HepG2 (cell line): ENCODE results near the gene SLC35A3. TPM values are rescaled to one million over a fixed set of nuclear protein-coding genes. Genes with fewer than 3 reads are reported as not detected.

Experiments used
- ADNP ChIP-seq: sonication (generic); formaldehyde crosslinking; IDR thresholded peaks from 2 replicates; pipeline ENCODE4 v1.4.0; 2020; ENCODE audit warnings: missing genetic modification reagents
- AGO2 ChIP-seq: fragments of 200-400 bp; formaldehyde crosslinking; optimal IDR thresholded peaks from 2 replicates; pipeline ENCODE3; 2017; ENCODE audit warnings: mild to moderate bottlenecking, low read depth, low read length, moderate library complexity
- ATF1 ChIP-seq: IDR thresholded peaks from 2 replicates; pipeline ENCODE4 v1.6.1; 2016; ENCODE audit warnings: mild to moderate bottlenecking, control low read depth
- GTF3A ChIP-seq: sonication (generic); formaldehyde crosslinking; conservative IDR thresholded peaks from 2 replicates; pipeline ENCODE4 v1.4.0; 2020; ENCODE audit warnings: mild to moderate bottlenecking, missing genetic modification reagents
- NFE2L2 ChIP-seq: fragments of 150-350 bp; IDR thresholded peaks from 2 replicates; pipeline ENCODE4 v1.6.1; 2014; ENCODE audit warnings: low read length
- NR3C1 ChIP-seq: sonication (generic); formaldehyde crosslinking; IDR thresholded peaks from 2 replicates; pipeline ENCODE4 v1.4.0; 2020; ENCODE audit warnings: missing genetic modification reagents
- PBX2 ChIP-seq: IDR thresholded peaks from 2 replicates; pipeline ENCODE4 v1.6.1; 2016; ENCODE audit warnings: control low read depth
- RCOR2 ChIP-seq: IDR thresholded peaks from 2 replicates; pipeline ENCODE4 v1.6.1; 2016; ENCODE audit warnings: missing biosample characterization, missing genetic modification reagents
- SALL2 ChIP-seq: sonication (generic); formaldehyde crosslinking; IDR thresholded peaks from 2 replicates; pipeline ENCODE4 v1.8.1; 2023; ENCODE audit warnings: mild to moderate bottlenecking, missing genetic modification reagents, inconsistent platforms
- STAT5B ChIP-seq: sonication (generic); formaldehyde crosslinking; IDR thresholded peaks from 2 replicates; pipeline ENCODE4 v1.4.0; 2020; ENCODE audit warnings: missing genetic modification reagents
- ZBTB7A ChIP-seq: sonication (generic); formaldehyde crosslinking; IDR thresholded peaks from 2 replicates; pipeline ENCODE4 v1.8.0; 2022; ENCODE audit warnings: mild to moderate bottlenecking, missing genetic modification reagents
- ZMYM2 ChIP-seq: sonication (generic); formaldehyde crosslinking; IDR thresholded peaks from 2 replicates; pipeline ENCODE4 v1.8.0; 2022; ENCODE audit warnings: mild to moderate bottlenecking, missing genetic modification reagents
- ZNF232 ChIP-seq: sonication (generic); formaldehyde crosslinking; IDR thresholded peaks from 2 replicates; pipeline ENCODE4 v1.4.0; 2020; ENCODE audit warnings: missing genetic modification reagents, borderline replicate concordance
- ZNF644 ChIP-seq: IDR thresholded peaks from 2 replicates; pipeline ENCODE4 v1.6.1; 2016; ENCODE audit warnings: low read depth
- ZNF83 ChIP-seq: sonication (generic); formaldehyde crosslinking; IDR thresholded peaks from 2 replicates; pipeline ENCODE4 v1.4.0; 2020; ENCODE audit warnings: missing genetic modification reagents, mild to moderate bottlenecking, borderline replicate concordance
- ZSCAN21 ChIP-seq: sonication (generic); formaldehyde crosslinking; IDR thresholded peaks from 2 replicates; pipeline ENCODE4 v1.8.0; 2022; ENCODE audit warnings: mild to moderate bottlenecking, missing genetic modification reagents, moderate library complexity, borderline replicate concordance
- polyA plus RNA-seq, 8 experiments: library from polyadenylated mRNA; depleted of rRNA in 3 of 8; stranded (reverse) in 7 of 8; unstranded in 1 of 8; fragments of >200 nt; fragmentation: Illumina TruSeq in 4 of 8; extraction: Trizol in 4 of 8; gene quantifications; 2 replicates each; pipeline versions ENCODE4 v1.2.1 to v1.2.3, GENCODE V29; 2011 to 2016; ENCODE audit warnings: low read depth in 4 of 8, missing spikeins in 1 of 8, mixed read lengths in 1 of 8; ENCODE audit not compliant: insufficient read depth in 1 of 8
- total RNA-seq, 5 experiments: library from RNA; depleted of rRNA; stranded (reverse); fragments of >200 nt; fragmentation: Illumina TruSeq; extraction: Trizol; gene quantifications; 2 replicates each; pipeline ENCODE4 v1.2.3, GENCODE V29; 2016; ENCODE audit warnings: low read depth in 1 of 5
- TF ChIP-seq, protein P1 (sequence below): sonication (generic); formaldehyde crosslinking; IDR thresholded peaks from 2 replicates; pipeline ENCODE4 v1.8.1; 2023; ENCODE audit warnings: mild to moderate bottlenecking, missing genetic modification reagents
- TF ChIP-seq, protein P2 (sequence below): fragments of 450-650 bp; IDR thresholded peaks from 2 replicates; pipeline ENCODE4 v1.6.1; 2017
- TF ChIP-seq, protein P3 (sequence below): sonication (generic); formaldehyde crosslinking; IDR thresholded peaks from 2 replicates; pipeline ENCODE4 v1.9.0; 2022; ENCODE audit warnings: low read depth, missing genetic modification reagents
- TF ChIP-seq, protein P4 (sequence below): sonication (generic); formaldehyde crosslinking; IDR thresholded peaks from 2 replicates; pipeline ENCODE4 v1.4.0; 2020; ENCODE audit warnings: missing genetic modification reagents

The SLC35A3 gene
- total and polyA plus RNA-seq, 2 of the 13 experiments (the other 11 are each of a cell fraction or from before 2014, with no cell fraction given): 11.2 to 24.9 TPM

DNA sequence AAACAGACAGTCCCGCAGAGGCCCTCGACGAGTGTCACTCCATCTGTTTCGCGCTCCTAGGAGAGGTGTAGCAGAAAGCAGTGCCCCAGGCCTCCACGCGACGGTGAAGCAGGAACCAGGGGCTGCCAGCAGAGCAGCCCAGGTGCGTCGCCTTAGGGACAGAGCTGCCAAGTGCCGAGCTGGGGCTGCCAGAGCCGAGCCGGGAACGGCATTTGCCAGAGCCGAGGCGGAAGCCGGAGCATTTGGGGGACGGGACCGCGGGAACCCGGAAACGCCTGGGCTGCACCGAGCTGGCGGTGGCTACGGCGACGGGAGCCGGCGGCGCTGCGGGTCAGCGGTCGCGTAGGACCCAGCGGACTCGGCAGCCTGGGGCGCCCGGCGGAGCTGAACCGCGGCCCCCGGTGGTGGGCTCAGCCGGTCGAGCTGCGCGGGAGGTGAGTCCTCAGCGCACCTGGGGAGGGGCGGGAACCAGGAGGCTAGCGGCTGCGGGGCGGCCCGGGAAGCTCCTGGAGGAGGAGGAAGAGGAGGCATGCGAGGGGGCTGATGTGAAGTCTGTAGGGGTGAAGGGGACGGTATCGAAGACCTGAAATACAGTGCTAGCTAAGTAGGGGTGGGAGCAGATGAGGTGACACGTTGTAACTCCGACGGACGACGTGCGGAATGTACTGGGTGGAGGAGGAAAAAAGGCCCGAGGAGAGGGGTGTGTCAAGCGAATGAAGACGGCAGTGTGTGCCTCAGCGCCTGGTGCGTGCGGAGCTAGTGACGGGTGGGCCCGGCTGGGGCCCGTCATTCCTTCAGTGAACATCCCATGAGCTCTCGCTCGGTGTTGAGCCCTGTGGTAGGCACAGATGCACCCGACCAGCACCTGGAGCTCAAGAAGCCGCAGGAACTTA is at the start of gene SLC35A3 (continued):
- peak; percentile 96 for TF ChIP-seq SALL2 (CRISPR knock-in tag)
- TF ChIP-seq NR3C1: 0 out of 2 replicates have a peak, but pooled peaks have one; percentile 25
- 0 out of 2 replicates have a peak, but pooled peaks have one; percentile 29 for TF ChIP-seq RCOR2
- TF ChIP-seq, protein P1, sequence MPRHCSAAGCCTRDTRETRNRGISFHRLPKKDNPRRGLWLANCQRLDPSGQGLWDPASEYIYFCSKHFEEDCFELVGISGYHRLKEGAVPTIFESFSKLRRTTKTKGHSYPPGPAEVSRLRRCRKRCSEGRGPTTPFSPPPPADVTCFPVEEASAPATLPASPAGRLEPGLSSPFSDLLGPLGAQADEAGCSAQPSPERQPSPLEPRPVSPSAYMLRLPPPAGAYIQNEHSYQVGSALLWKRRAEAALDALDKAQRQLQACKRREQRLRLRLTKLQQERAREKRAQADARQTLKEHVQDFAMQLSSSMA (CRISPR knock-in tag): peak; percentile 82
- no peak; the same call in 1 of the 2 replicates for TF ChIP-seq ZBTB7A (CRISPR knock-in tag)
- no peak for TF ChIP-seq PBX2 (CRISPR knock-in tag)
- peak; percentile 99 for TF ChIP-seq ZSCAN21 (CRISPR knock-in tag)
- peak; percentile 90 for TF ChIP-seq STAT5B (CRISPR knock-in tag)
- TF ChIP-seq ZNF83 (CRISPR knock-in tag): peak; percentile 90; the same call in 1 of the 2 replicates
- TF ChIP-seq, protein P2, sequence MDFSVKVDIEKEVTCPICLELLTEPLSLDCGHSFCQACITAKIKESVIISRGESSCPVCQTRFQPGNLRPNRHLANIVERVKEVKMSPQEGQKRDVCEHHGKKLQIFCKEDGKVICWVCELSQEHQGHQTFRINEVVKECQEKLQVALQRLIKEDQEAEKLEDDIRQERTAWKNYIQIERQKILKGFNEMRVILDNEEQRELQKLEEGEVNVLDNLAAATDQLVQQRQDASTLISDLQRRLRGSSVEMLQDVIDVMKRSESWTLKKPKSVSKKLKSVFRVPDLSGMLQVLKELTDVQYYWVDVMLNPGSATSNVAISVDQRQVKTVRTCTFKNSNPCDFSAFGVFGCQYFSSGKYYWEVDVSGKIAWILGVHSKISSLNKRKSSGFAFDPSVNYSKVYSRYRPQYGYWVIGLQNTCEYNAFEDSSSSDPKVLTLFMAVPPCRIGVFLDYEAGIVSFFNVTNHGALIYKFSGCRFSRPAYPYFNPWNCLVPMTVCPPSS: no peak
- TF ChIP-seq ZNF644 (CRISPR knock-in tag): peak; percentile 34; the same call in 1 of the 2 replicates
- TF ChIP-seq, protein P3, sequence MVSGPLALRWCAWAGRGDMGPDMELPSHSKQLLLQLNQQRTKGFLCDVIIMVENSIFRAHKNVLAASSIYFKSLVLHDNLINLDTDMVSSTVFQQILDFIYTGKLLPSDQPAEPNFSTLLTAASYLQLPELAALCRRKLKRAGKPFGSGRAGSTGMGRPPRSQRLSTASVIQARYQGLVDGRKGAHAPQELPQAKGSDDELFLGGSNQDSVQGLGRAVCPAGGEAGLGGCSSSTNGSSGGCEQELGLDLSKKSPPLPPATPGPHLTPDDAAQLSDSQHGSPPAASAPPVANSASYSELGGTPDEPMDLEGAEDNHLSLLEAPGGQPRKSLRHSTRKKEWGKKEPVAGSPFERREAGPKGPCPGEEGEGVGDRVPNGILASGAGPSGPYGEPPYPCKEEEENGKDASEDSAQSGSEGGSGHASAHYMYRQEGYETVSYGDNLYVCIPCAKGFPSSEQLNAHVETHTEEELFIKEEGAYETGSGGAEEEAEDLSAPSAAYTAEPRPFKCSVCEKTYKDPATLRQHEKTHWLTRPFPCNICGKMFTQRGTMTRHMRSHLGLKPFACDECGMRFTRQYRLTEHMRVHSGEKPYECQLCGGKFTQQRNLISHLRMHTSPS (CRISPR knock-in tag): peak; percentile 91
- TF ChIP-seq ATF1: no peak
- peak; percentile 35 for TF ChIP-seq AGO2
- TF ChIP-seq ZMYM2 (CRISPR knock-in tag): 0 out of 2 replicates have a peak, but pooled peaks have one; percentile 61
- TF ChIP-seq NFE2L2: no peak
- TF ChIP-seq ZNF232 (CRISPR knock-in tag): peak; percentile 94; the same call in 1 of the 2 replicates
- TF ChIP-seq ADNP (CRISPR knock-in tag): peak; percentile 72
- peak; percentile 95; the same call in 1 of the 2 replicates for TF ChIP-seq GTF3A (CRISPR knock-in tag)
- TF ChIP-seq, protein P4, sequence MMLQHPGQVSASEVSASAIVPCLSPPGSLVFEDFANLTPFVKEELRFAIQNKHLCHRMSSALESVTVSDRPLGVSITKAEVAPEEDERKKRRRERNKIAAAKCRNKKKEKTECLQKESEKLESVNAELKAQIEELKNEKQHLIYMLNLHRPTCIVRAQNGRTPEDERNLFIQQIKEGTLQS (CRISPR knock-in tag): peak; percentile 56; the same call in 1 of the 2 replicates
